Endodermal cell (in vitro differentiated cells): ENCODE results near the gene MINDY4. TPM values are rescaled to one million over a fixed set of nuclear protein-coding genes. Genes with fewer than 3 reads are reported as not detected.

Experiments
- DNase-seq: peaks from one replicate; pipeline ENCODE4 v3.0.0-alpha.2; 2017
- H3K27ac ChIP-seq: 2 replicates; pipeline ENCODE4 v1.5.1; 2013; ENCODE audit warnings: mild to moderate bottlenecking, low read depth, low read length, moderate library complexity
- H3K27me3 ChIP-seq: 2 replicates; pipeline ENCODE4 v1.6.1; 2013; ENCODE audit warnings: mild to moderate bottlenecking, low read length, moderate library complexity; ENCODE audit not compliant: insufficient read depth, control insufficient read depth, poor library complexity, severe bottlenecking
- H3K36me3 ChIP-seq: 2 replicates; pipeline ENCODE4 v1.7.0; 2013; ENCODE audit warnings: mild to moderate bottlenecking, low read length, moderate library complexity; ENCODE audit not compliant: control insufficient read depth, insufficient read depth
- H3K4me1 ChIP-seq: one replicate; pipeline ENCODE4 v1.7.0; 2013; ENCODE audit warnings: low read length; ENCODE audit not compliant: control insufficient read depth, insufficient read depth
- H3K4me3 ChIP-seq: 2 replicates; pipeline ENCODE4 v1.5.1; 2013; ENCODE audit warnings: mild to moderate bottlenecking, low read length, moderate library complexity
- H3K9ac ChIP-seq: 2 replicates; pipeline ENCODE4 v1.6.1; 2013; ENCODE audit warnings: mild to moderate bottlenecking, low read length, moderate library complexity; ENCODE audit not compliant: poor library complexity, severe bottlenecking; ENCODE audit errors: extremely low read depth
- H3K9me3 ChIP-seq: 2 replicates; pipeline ENCODE4 v1.6.1; 2013; ENCODE audit warnings: mild to moderate bottlenecking, low read length, moderate library complexity; ENCODE audit not compliant: control insufficient read depth
- H3K27ac Mint-ChIP-seq: 2 replicates; pipeline ENCODE4 v1.8.0; 2020; ENCODE audit warnings: mixed read lengths
- H3K27me3 Mint-ChIP-seq: 2 replicates; pipeline ENCODE4 v1.8.0; 2021; ENCODE audit warnings: mild to moderate bottlenecking, mixed read lengths; ENCODE audit not compliant: insufficient read depth
- H3K36me3 Mint-ChIP-seq: 2 replicates; pipeline ENCODE4 v1.8.0; 2020; ENCODE audit warnings: low read depth, mixed read lengths
- H3K4me1 Mint-ChIP-seq: 2 replicates; pipeline ENCODE4 v1.8.0; 2020; ENCODE audit warnings: mixed read lengths
- H3K4me3 Mint-ChIP-seq: 2 replicates; pipeline ENCODE4 v1.8.0; 2020; ENCODE audit warnings: mild to moderate bottlenecking, moderate library complexity, mixed read lengths
- H3K9me3 Mint-ChIP-seq: 2 replicates; pipeline ENCODE4 v1.8.0; 2020; ENCODE audit warnings: mild to moderate bottlenecking, mixed read lengths
- CTCF ChIP-seq: fragments of 200-600 bp; sonication (generic); conservative IDR thresholded peaks from 2 replicates; pipeline ENCODE4 v1.5.0; 2021; ENCODE audit warnings: antibody characterized with exemption, mild to moderate bottlenecking
- WGBS, 2 experiments: methylation state at CpG; one replicate each; pipeline versions ENCODE4 v1.1.5 to v1.1.7; 2013; ENCODE audit warnings: missing lambda C conversion rate in 2 of 2, mixed read lengths in 1 of 2; ENCODE audit not compliant: insufficient coverage in 1 of 2, insufficient read length in 1 of 2; 5-methylcytosine and 5-hydroxymethylcytosine counted together
- total RNA-seq, 2 donors: library from RNA; stranded (reverse); fragmentation: NEBNext Ultra II Directional in 1 of 2; extraction: Animal tissue kit (Norgen Biotek cat#: 25700) in 1 of 2; gene quantifications; 2 replicates in 1 of 2; 3 replicates in 1 of 2; pipeline ENCODE4 v1.2.1, GENCODE V29; 2021

MINDY4 gene
- total RNA-seq, 2 donors from 2014 or later: 7.2 to 8.1 TPM

DNA sequence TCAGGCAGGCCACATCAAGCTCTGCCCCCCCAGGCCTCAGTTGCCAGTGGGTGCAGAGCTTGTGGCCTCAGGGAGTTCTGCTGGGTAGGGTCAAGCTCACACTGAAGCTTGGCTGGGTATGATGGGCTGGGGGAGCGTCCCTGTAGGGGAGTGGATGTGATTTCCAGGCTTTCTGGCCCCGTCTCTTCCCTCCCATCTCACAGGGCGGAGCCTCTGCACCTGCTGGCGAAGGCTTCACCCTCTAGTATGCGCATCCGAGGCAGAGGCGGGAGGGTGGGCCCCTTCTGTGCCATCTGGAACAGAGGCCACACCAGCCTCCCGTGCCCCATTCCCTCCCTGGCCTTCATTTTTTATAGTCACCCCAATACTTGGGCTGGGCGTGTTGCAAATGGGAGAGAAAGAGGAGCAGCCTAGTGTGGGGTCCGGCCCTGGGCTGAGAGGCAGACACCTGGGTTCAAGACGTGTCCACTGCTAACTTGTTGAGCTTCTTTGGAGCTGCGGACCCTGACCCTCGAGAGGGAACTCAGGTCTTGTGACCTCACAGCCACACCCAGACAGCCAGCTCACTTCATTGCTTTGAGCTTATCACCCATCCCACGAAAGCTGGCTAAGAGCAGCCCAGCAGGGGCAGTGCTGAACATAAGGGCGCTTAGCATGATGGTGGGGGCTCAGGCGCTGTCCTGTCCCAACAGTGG, 142.8 kb downstream of the MINDY4 start:
- Mint-ChIP-seq H3K36me3 (no peaks in the 10 kb centered on the region), H3K27me3 (no peaks in the 10 kb centered on the region), H3K4me3 (no peak overlapping the region), H3K27ac (no peak overlapping the region), H3K4me1 (peaks cover 22% of the 10 kb centered on the region), H3K9me3 (no peaks in the 10 kb centered on the region)
- 80 to 90% methylated on average over 3 to 16 of the region's 16 CpGs for WGBS, 2 experiments
- H3K27me3 ChIP-seq: no peaks in the 10 kb centered on the region
- H3K36me3 ChIP-seq: no peaks in the 10 kb centered on the region
- DNase-seq: peak; percentile 44
- H3K9ac ChIP-seq: no peak overlapping the region
- H3K4me3 ChIP-seq: no peak overlapping the region
- H3K9me3 ChIP-seq: no peaks in the 10 kb centered on the region
- no peak for TF ChIP-seq CTCF
- H3K4me1 ChIP-seq: peaks cover 11% of the 10 kb centered on the region
- H3K27ac ChIP-seq: no peak overlapping the region

GRCh38 chr7:30914596-30914995, 143.4 kb downstream of the MINDY4 start:
- no peaks in the 10 kb centered on the region for H3K36me3 ChIP-seq
- H3K9ac ChIP-seq: no peak overlapping the region
- H3K4me1 Mint-ChIP-seq: peaks cover 22% of the 10 kb centered on the region
- H3K27me3 ChIP-seq: no peaks in the 10 kb centered on the region
- no peaks in the 10 kb centered on the region for H3K9me3 ChIP-seq
- peaks cover 11% of the 10 kb centered on the region for H3K4me1 ChIP-seq
- DNase-seq: no peak
- H3K27ac ChIP-seq: no peak overlapping the region
- H3K4me3 ChIP-seq: no peak overlapping the region
- H3K4me3 Mint-ChIP-seq: no peak overlapping the region
- H3K9me3 Mint-ChIP-seq: no peaks in the 10 kb centered on the region
- WGBS, 2 experiments: 89 to 91% methylated on average over 1 to 4 of the region's 4 CpGs
- no peaks in the 10 kb centered on the region for H3K36me3 Mint-ChIP-seq
- no peak for TF ChIP-seq CTCF
- no peak overlapping the region for H3K27ac Mint-ChIP-seq
- no peaks in the 10 kb centered on the region for H3K27me3 Mint-ChIP-seq

- no peak for TF ChIP-seq CTCF
- no peak overlapping the region for H3K4me3 Mint-ChIP-seq
- H3K36me3 Mint-ChIP-seq: no peaks in the 10 kb centered on the region
- H3K36me3 ChIP-seq: no peaks in the 10 kb centered on the region
- H3K9me3 Mint-ChIP-seq: no peaks in the 10 kb centered on the region
- WGBS, 2 experiments: 79 to 80% methylated on average over 11 of the region's 11 CpGs
- H3K27ac ChIP-seq: no peak overlapping the region
- H3K9me3 ChIP-seq: no peaks in the 10 kb centered on the region
- no peak overlapping the region for H3K9ac ChIP-seq
- peaks cover 11% of the 10 kb centered on the region for H3K4me1 ChIP-seq
- H3K4me1 Mint-ChIP-seq: peaks cover 22% of the 10 kb centered on the region
- DNase-seq: peak; percentile 59
- no peak overlapping the region for H3K4me3 ChIP-seq
- H3K27me3 ChIP-seq: no peaks in the 10 kb centered on the region
- H3K27me3 Mint-ChIP-seq: no peaks in the 10 kb centered on the region
- H3K27ac Mint-ChIP-seq: no peak overlapping the region
Observed at GRCh38 chr7:30915005-30915601, 143.9 kb downstream of the MINDY4 start.
